Tibial nerve (tissue), 3 donors: ENCODE data around the gene MRPS5.

Experiments used
- CTCF ChIP-seq, 5 experiments: fragments of 200-600 bp in 3 of 5; fragments of 450-650 bp in 2 of 5; sonication (generic) in 3 of 5; IDR thresholded peaks; one replicate each; pipeline ENCODE4 v1.5.1; 2016 to 2019; ENCODE audit warnings: antibody characterized with exemption in 5 of 5, mild to moderate bottlenecking in 3 of 5, moderate library complexity in 2 of 5
- POLR2A ChIP-seq, 2 donors: fragments of 450-650 bp; IDR thresholded peaks; one replicate each; pipeline ENCODE4 v1.6.1; 2017; ENCODE audit warnings: antibody characterized with exemption in 2 of 2, mild to moderate bottlenecking in 2 of 2, moderate library complexity in 2 of 2

DNA sequence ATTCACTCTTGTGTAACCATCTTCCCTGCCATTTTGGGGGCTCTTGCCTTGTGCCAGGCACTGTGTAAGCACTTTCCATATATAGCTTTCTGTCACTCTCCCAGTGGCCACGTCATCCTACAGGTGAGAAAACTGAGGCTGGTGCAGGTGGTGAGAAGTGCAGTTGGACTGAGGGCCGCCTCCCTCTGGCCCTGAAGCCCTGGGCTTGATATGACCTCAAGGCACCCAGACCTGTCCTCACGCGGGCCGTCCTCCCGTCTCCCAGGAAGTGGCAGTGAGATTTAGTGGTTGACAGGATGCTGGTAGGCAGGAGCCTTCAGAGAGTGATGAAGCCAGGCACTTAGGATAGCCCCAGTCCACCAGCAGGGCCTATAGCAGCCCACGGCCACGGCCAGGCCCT lies 65.6 kb downstream of the MRPS5 start:
- TF ChIP-seq CTCF (IDR thresholded peaks at IDR 0.05), result no peak
- no peak for TF ChIP-seq POLR2A (IDR thresholded peaks at IDR 0.05)
